Measurements from ENCODE around the gene ST14.

GRCh38 chr11:130194241-130195023 lies 34.9 kb downstream of the ST14 start:
- TF ChIP-seq POLR2A (IDR thresholded peaks at IDR 0.05) (no peak), EP300 (IDR thresholded peaks at IDR 0.05; ENCODE audit: low read depth) (no peak), CTCF (IDR thresholded peaks at IDR 0.05) (no peak), POLR2AphosphoS5 (IDR thresholded peaks at IDR 0.05) (no peak)
